Measurements from ENCODE around the gene NCEH1.

NCEH1 gene

DNA sequence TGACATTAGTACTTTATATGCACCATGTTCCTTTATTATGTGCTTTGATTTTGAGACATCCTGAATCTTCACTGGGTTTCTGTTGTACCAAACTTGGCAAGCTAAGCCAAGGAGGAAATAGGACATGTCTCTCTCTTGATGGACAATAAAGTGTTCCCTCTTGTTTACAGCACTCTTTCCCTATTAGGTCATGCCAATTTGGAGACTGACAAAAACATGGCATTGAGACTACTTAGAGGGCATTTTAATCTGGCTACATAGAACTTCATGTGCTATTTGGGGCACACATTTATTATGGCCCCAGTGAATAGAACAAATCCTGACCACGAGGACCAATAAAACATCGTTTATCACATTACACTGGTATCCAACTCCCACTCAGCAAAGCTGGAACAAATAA lies 102.3 kb downstream of the NCEH1 start:
- peak; percentile 25 for DNase-seq

DNA sequence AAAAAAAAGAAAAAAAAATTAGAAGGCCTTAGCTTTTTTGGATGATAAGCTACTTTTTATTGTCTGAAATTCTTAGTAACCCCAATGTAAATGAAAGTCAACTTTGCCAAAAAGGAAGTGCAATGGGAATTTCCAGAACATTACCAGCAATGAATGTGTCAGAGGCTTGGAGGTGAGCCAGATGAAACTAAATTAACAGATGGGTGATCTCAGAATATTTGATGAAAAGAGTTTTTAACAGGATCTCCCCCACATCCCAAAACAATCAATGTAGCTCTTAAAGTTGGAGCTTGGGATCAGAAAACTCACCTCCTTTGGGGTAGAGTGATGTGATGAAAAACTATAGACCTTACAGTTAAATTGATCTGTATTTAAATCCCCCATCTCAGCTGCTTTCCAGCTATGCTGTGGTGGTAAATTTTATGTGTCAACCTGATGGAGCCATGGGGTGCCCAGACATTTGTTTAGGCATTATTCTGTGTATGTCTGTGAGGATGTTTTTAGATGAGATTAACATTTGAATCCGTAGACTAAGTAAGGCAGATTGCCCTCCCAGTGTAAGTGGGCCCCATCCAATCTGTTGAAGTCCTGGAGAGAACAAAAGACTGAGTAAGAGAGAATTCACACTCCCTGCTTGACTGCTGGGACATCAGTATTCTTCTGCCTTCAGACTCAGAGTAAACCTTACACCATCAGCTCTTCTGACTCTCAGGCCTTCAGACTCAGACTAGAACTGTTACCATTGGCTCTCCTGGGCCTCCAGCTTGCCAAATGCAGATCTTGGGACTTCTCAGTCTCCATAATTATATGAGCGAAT lies 103.4 kb downstream of the NCEH1 start:
- DNase-seq, result peak; percentile 90

DNA sequence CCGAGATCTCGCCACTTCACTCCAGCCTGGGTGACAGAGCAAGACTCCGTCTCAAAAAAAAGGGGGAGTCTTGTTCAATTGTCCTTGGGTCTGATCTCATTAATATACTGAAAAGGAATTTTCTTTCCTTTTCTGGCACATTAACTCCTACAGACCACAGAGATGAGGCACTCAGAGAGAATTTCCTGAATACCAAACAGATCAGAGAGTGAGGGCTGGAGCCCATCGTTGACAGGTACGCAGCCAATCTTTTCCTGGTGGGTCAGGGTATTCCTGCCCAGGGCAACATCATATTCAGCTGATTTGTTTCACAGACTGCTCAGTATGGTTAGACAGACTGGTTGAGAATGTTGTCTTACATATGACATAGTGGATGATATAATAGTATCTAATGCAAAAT lies 104.8 kb downstream of the NCEH1 start:
- no peak for DNase-seq

DNA sequence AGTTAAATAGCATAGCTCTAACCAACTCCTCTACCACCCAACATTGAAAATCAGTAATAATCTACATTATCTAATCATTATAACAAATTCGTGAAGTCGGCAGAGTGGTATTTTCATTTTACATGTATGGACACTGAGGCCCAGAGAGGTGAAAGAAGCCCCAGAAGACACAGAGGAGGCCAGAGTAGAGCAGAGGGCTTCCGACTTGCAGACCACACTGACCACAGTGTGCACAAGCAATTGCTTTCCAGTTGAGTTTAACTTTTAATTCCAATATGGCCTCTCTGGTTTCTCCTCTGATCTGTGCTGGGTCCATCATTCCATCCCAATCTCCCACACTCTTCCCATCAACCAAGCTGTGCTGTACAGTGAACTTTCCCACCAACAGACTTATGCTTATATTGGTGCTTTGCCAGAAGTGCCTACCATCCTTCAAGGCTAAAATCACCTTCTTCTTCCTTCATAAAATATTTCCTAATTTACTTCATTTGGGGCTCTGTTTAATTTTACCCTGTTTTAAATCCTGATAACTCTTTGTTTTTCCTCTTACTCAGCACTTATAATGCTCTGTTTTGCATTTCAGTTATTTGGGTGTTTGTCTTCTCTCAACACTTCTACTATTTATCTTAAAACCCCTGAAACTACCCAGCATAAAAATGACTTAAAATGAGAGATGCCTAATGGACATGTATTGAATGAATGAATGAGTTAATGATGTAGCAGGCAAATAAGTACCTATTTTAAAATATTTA lies 105.8 kb downstream of the NCEH1 start:
- DNase-seq, result no peak

DNA sequence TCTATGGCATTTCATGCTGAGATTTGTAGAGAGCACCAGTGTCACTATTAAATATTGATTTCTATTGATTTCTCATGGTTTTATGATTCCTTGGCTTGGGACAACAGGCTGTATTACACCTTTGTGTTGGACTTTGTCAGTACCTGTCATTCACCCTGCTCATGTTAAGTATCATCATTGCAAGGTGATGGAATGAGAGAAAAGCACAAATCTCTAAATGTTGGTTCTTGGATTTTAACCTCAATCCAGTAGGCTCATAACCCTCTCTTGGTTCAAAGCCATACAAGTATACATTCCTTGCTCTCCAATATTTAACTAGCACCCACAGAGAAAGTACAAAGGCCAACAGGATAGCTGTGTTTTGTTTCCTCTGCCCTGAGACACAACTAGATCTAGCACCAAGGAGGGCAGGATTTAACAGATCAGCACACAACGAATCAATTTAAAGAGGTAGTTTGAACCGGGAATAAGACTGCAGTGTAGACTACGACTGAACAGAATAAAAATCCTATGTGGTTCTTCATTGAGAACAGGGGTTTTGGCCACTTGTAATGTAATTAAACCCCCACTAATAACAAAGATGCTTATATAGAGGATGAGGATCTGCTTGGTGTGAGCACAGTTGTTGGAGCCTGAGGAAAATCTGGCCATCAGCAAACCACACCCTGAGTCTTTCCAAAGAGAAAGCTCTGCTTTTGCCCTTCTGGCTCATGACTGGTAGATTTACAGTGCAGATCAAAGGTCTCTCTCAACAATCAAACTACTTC lies 109.6 kb downstream of the NCEH1 start:
- no peak for DNase-seq

DNA sequence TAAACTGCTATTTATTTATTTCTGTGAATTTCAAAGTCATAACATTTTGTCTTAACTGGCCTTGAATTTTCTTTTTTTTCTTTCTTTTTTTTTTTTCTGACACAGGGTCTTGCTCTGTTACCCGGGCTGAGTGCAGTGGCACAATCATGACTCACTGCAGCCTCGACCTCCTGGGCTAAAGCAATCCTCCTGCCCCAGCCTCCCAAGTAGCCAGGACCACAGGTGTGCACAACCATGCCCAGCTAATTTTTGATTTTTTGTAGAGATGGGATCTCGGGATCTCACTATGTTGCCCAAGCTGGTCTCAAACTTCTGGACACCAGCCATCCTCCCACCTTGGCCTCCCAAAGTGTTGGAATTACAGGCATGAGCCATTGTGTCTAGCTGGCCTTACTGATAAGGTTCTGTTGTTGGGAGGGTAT lies 110.2 kb downstream of the NCEH1 start:
- no peak for DNase-seq

DNA sequence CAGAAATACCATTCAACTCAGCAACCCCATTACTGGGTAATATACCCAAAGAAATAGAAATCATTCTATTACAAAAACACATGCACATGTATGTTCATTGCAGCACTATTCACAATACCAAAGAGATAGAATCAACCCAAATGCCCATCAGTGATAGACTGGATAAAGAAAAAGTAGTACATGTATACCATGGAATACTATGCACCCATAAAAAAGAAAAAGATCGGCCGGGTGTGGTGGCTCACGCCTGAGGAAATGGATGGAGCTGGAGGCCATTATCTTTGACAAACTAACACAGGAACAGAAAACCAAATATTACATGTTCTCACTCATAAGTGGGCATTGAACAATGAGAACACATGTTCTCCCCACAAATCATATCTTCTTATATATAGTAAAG lies 112.0 kb downstream of the NCEH1 start:
- no peak for DNase-seq

DNA sequence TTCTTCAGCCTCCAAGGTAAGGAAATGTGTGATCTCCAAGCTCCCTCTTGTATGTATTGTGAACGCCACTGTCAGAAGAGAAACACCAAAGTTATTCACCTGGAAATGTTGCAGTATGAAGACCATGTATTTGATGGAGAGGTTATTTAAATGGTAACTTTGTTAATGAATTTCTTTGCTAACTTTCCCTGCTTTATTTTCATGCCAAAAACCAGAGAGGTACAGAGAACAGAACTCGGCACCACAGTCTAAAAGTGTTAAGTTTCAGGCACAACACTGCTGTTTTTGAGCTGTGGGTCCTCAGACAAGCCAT lies 114.5 kb downstream of the NCEH1 start:
- DNase-seq, result no peak

DNA sequence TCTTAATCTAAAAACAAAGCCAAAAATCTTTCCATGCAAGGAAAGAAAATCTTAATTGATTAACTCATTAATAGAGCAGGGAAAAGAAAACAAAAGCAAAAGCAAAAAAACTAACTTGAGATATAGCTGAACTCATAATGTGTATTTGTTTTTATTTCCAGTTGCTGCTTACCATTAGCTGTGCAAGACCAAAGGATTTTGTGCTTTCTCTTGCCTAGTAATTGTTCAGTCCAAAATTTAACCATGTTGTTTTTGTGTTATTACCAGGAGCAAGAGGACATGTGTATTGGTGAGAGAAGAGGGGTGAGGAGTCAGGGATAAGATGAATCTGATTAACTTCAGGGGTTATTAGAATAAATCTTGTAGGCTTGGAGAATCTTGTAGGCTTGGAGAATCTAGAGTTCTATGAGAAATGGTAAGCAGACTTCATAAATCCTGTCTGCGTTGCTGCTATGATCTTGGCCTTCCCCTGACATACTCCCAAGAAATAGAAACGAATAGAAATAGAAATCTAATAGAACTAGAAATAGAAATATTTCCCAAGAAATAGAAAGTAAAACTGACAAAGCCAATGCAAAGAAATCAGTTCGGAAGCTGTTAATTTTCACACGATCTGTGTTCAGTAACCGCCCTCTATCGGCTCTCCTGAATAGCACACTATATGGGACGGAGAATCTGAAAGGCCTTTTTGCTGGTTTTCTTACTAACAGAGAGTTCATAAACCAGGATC lies 115.0 kb downstream of the NCEH1 start:
- DNase-seq, result no peak

DNA sequence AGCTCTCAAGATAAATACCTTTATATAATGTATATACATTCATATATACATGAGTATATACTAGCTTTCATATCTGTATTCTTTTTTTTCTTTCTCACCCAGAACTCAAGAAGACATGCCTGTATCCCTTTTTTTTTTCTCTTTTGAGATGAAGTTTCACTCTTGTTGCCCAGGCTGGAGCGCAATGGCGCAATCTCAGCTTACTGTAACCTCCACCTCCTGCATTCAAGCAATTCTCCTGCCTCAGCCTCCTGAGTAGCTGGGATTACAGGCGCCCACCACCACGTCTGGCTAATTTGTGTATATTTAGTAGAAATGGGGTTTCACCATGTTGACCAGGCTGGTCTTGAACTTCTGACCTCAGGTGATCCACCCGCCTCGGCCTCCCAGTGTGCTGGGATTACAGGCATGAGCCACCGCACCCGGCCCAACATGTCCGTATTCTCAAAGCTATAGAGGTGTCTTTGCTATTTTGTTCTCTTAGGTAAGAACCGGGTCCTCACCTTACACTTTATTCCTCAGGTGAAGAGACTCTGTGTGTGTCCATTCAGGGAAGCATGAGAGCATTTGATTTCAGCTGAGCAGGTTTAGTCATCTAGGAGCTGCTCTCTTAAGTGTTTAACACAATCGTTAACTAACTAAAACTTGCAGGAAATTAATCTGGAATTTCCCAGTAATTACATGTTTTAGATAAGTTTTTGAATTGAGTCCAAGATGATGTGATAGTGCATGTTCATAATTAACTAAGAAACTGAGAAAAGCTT lies 115.8 kb downstream of the NCEH1 start:
- peak; percentile 70 for DNase-seq

DNA sequence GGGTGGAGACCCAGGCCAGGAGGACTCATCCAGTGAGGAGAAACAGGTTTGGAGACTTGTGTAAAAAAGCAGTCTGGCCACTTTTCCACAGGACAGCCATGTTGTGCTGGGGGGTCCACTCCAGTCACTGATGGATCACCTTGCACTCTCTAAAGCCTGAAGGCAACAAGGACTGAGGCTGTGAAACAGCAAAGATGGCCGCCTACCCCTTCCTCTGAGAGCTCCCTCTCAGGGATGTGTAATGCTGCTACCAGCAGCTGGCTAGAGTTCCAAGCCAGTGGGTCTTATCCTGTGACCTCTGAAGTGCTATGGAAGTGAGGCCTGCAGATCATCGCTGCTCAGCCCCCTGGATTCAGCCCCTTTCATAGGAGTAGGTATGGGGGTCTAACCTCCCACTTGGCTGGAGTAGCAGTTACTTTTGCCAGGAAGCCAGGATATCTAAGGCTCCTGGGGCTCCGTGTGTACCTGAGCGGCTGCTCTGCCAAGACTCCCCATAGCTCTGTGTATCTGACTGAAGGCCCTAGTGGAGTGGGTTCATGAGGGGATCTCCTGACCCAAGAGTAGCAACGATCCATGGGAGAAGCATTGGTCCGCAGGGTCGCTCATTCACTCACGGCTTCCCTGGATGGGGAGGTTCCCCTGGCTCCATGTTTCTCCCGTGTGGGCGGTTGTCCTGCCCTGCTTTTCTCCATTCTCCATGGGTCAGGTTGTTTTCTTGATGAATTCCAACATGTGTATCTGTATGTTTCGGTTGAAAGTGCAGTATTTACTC lies 117.8 kb downstream of the NCEH1 start:
- no peak for DNase-seq

DNA sequence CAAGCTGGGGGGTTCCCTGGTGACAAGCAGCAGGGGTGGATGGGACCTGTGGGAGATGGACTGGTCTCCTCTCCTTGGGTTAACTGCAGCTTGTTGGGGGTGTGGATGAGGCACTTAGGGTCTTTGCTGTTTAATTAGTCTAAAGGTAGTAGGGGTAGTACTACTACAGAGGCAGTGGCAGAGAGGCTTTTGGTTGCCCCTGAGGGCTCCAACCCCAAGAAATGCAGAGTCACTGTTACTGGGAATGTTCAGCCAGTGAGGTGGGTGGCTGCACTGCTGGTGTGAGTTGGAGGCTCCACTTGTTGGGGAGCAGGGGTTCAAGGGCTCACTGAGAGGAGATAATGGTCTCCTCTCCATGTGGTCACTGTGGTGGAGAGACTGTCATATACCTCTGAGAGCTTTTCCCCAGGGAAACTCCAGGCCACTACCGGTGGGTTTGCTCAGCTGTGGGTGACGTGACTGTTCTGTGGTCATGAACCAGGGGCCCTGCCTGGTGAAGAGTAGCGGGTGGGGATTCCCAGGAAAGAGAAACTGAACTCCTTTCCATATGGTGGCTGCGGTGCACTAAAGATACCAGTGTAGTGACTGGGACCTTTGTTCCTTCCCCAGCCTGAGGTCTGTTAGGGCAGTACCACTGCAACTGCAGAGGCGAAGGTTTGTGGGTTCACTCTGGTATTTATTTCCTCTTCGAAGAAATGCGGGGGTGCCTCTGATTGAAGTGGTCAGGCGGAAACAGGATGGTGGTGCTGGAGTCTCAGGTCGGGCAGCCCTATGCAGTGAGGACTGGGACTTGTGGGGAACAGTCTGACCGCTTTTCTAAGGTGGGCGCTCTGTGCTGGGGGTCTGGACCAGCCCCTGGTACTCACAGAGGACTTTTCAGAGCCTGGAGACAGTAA lies 118.7 kb downstream of the NCEH1 start:
- no peak for DNase-seq

DNA sequence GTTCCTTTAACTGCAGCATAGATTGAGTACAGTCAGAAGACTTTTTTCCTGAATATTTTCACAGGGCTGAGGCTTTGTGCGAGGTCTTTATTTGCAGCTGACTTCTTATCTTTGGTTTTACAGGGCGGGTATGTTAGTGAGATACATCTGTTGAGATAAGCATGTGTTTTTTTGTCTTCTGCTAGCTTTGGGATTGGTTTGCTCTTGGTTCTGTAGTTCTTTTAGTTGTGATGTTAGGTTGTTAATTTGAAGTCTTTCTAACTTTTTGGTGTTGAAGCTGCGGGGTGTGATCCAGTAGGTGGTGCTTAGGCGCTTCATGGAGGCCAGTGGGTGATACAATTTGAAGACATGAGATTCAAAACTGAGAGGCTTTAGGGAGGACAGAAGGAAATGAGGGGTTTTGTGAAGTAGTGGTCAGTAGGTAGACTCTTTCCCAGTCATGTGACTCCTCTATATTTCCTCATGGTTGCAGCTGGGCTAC lies 119.7 kb downstream of the NCEH1 start:
- DNase-seq, result no peak

DNA sequence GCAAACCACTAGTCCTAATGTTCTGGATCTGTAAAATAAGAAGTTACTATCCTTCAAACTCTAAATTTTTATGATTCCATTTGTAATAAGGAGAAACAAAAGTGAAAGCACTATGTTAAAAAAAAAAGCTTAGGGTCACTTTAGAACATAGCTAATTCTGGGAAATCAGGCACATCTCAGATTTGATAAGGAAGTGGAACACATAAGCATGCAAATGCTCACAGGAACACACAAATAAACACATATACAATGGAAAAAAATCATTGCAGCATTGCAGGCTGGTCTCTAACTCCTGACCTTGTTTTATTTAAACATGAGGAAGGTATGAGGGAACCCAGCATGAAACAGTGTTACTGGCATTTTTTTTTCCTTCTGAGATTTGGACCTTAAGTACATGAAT lies 124.4 kb downstream of the NCEH1 start:
- no peak for DNase-seq

DNA sequence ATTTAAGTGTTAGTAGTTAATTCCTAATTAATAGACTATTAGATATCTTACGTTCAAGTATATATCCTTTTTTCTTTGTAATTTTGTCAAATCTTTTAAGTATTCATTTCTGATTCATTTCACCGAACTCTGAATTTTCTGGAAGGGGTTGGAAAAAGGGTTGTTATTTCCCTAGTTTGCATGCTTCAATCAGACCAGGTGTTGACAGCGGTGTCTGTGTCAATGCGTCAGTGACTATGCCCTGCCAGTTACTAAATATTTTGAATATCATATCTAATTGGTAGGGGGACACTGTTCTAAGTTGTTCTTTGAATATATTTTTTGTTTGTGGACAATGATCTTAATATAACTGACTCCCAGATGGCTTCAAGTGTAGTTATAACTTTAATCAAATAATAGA lies 124.9 kb downstream of the NCEH1 start:
- DNase-seq, result no peak

DNA sequence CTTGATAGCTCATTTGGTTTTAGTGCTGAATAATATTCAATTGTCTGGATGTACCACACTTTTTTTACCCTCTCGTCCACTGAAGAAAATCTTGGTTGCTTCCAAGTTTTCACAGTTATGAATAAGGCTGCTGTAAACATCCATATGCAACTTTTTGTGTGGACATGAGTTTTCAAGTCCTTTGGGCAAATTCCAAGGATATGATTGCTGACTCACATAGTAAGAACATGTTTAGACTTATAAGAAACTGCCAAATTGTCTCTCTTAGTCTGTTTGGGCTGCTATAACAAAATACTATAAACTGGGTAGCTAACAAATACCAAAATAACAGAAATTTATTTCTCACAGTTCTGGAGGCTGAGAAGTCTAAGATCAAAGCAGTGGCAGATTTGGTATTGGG lies 128.2 kb downstream of the NCEH1 start:
- DNase-seq, result no peak

DNA sequence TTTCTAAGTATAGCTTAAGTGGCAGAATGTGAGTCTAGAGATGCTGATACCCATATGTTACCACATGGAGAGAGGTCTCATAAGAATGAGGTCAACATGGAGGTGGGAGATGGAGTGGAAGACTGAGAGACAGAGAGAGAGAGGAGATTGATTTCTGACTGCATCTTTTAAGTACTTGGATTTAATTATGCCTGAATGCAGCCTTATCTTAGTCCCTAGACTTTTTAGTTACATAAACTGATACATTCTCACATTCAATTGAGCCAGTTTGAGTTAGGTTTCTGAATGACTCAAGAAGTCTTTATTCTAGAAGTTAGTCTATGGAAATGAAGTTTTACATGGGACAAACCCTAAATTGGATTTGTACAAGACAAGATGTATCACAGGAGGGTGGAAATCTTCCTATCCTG lies 129.1 kb downstream of the NCEH1 start:
- no peak for DNase-seq

DNA sequence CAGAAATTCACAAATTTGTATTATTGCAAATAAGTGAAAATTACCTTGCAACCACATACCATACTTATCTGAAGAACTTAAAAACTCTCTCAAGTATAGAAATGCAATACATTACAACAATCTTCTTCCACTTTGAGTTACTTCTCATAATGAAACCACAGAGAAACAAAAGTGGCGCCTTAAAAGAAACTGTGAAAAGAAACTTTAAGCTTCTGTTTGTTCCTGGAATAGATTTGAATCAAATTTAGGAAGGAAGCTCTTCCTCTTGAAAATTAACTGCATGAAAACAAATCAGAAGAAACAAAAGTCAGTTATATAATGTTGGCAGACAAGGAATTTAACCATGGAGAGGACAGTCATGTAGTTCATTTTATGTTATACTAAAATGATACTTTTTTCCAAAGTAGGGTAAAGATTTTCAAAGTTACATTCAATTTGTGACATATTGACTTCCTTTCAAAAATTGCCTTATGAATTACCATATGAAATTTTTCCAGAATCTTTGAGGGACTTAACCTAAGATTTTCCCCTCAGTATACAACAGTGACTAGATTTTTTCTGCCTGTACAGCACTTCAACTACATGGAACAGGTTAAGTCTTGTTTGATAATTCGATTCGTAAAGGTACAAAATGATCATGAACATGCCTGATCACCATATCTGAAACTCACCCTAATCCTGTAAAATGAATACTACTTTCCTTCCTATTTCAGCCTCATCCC lies 130.0 kb downstream of the NCEH1 start:
- DNase-seq, result no peak

Data from NCI-H69 (cell line).